ENCODE data around the gene CRTC2.
A peak's percentile ranks its signal among the peaks of the same experiment; 100 is the strongest.
"Not testable (repeated sequence)": the region's sequence is repeated elsewhere in the genome, so short reads cannot be mapped to it uniquely, and the experiment has no call there.

CRTC2 gene

GRCh38 chr1:153958111-153958960 lies at the start of gene CRTC2:
CRTC2 (minus strand) TSS chr1:153958612; CDS start chr1:153958497, 115 bp downstream.
- DNase-seq (ENCODE audit: low read depth, low spot score): peak; percentile 99

- DNase-seq (ENCODE audit: low read depth, low spot score): no peak
Observed at GRCh38 chr1:154006136-154006535, 47.7 kb upstream of the CRTC2 start.

- no peak for DNase-seq (ENCODE audit: low read depth, low spot score)
Observed at GRCh38 chr1:154000420-154000819, 42.0 kb upstream of the CRTC2 start.

- DNase-seq (ENCODE audit: low read depth, low spot score): not testable (repeated sequence)
Observed at GRCh38 chr1:153996882-153997281, 38.5 kb upstream of the CRTC2 start.

- DNase-seq (ENCODE audit: low read depth, low spot score): no peak
Observed at GRCh38 chr1:153995640-153996039, 37.2 kb upstream of the CRTC2 start.

- no peak for DNase-seq (ENCODE audit: low read depth, low spot score)
Observed at GRCh38 chr1:153995202-153995601, 36.8 kb upstream of the CRTC2 start.

- no peak for DNase-seq (ENCODE audit: low read depth, low spot score)
Observed at GRCh38 chr1:153991806-153992205, 33.4 kb upstream of the CRTC2 start.

- DNase-seq (ENCODE audit: low read depth, low spot score): no peak
Observed at GRCh38 chr1:153991151-153991630, 32.8 kb upstream of the CRTC2 start.

- DNase-seq (ENCODE audit: low read depth, low spot score): peak; percentile 96
Observed at GRCh38 chr1:153990468-153991150, 32.2 kb upstream of the CRTC2 start, which contains the start of gene RPS27. RPS27 (plus strand) TSS chr1:153990762; CDS start chr1:153990797, 35 bp downstream.

GRCh38 chr1:153987621-153988020 lies 29.2 kb upstream of the CRTC2 start:
- no peak for DNase-seq (ENCODE audit: low read depth, low spot score)

- DNase-seq (ENCODE audit: low read depth, low spot score): no peak
Observed at GRCh38 chr1:153985941-153986761, 27.7 kb upstream of the CRTC2 start, which contains the start of gene RAB13. RAB13 (minus strand) TSS chr1:153986339; CDS start chr1:153986236, 103 bp downstream.

- DNase-seq (ENCODE audit: low read depth, low spot score): no peak
Observed at GRCh38 chr1:153985341-153985912, 27.0 kb upstream of the CRTC2 start.

- DNase-seq (ENCODE audit: low read depth, low spot score): no peak
Observed at GRCh38 chr1:153984123-153984894, 25.9 kb upstream of the CRTC2 start.

- DNase-seq (ENCODE audit: low read depth, low spot score): not testable (repeated sequence)
Observed at GRCh38 chr1:153981735-153982134, 23.3 kb upstream of the CRTC2 start.

GRCh38 chr1:153979091-153979490 lies 20.7 kb upstream of the CRTC2 start:
- not testable (repeated sequence) for DNase-seq (ENCODE audit: low read depth, low spot score)

- DNase-seq (ENCODE audit: low read depth, low spot score): no peak
Observed at GRCh38 chr1:153978274-153978909, 20.0 kb upstream of the CRTC2 start.

GRCh38 chr1:153977250-153978240 lies 19.1 kb upstream of the CRTC2 start, which contains the start of gene JTB:
JTB (minus strand) TSS chr1:153977674; CDS start chr1:153977252, 422 bp downstream.
- DNase-seq (ENCODE audit: low read depth, low spot score): no peak

GRCh38 chr1:153976819-153977249 lies 18.4 kb upstream of the CRTC2 start:
- no peak for DNase-seq (ENCODE audit: low read depth, low spot score)
